ENCODE measurements around the gene SMARCA4. TPM values are rescaled to one million over a fixed set of nuclear protein-coding genes. Genes with fewer than 3 reads are reported as not detected.
A peak's percentile ranks its signal among the peaks of the same experiment; 100 is the strongest.
"Not testable (repeated sequence)": the region's sequence is repeated elsewhere in the genome, so short reads cannot be mapped to it uniquely, and the experiment has no call there.

SMARCA4 gene
- total RNA-seq, 1 experiment from 2014 or later, result 261 TPM

DNA sequence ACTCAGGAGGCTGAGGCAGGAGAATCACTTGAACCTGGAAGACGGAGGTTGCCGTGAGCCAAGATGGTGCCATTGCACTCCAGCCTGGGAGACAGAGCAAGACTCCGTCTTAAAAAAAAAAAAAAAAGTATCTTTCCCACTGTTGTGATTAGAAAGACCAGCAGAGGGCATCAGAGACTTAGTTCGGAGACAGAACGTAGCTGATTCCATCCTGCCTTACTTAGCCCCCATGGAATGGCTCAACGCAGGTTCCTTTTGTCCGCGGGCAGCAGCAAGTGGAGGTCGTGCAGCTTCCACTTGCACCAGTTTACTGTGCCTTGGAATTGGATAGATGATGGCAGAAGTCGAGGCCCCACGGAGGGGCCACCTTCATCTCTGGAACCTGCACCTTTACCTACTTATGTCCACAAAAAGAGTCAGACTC, 24.2 kb upstream of the SMARCA4 start:
- H4K5ac ChIP-seq (ENCODE audit: insufficient read length, low read depth, low read length), result no peak overlapping the region
- H3T11ph ChIP-seq (ENCODE audit: low read length), result no peak overlapping the region
- no peak overlapping the region for H3K4ac ChIP-seq (ENCODE audit: low read depth, low read length)
- no peak overlapping the region for H3K27ac ChIP-seq (ENCODE audit: insufficient read length, low read depth, low read length)
- H3K4me1 Mint-ChIP-seq, result peaks cover 6 to 7% of the 10 kb centered on the region in 2 experiments; a peak in 2 of 4 replicates
- no peak overlapping the region for H3K23ac ChIP-seq (ENCODE audit: insufficient read length, low read depth, low read length)
- H3K79me2 ChIP-seq (ENCODE audit: insufficient read depth, low read length), result no peaks in the 10 kb centered on the region
- no peaks in the 10 kb centered on the region; the same call in 1 of the 2 replicates for H3K4me1 ChIP-seq (ENCODE audit: insufficient read depth, low read length)
- H3K9me3 Mint-ChIP-seq, result no peaks in the 10 kb centered on the region
- no peak overlapping the region for H2AFZ ChIP-seq (ENCODE audit: low read length)
- no CpG with 5 or more reads among the region's 11 CpGs for WGBS (ENCODE audit: extremely low coverage, insufficient read length, low lambda C conversion rate)
- H3K56ac ChIP-seq (ENCODE audit: insufficient read length, low read depth, low read length), result no peak overlapping the region
- H3K18ac ChIP-seq (ENCODE audit: insufficient read length, low read depth, low read length), result no peak overlapping the region
- H4K8ac ChIP-seq (replicated peaks; ENCODE audit: insufficient read length, low read depth, low read length), result no peak overlapping the region
- no peak overlapping the region for H2BK20ac ChIP-seq (ENCODE audit: low read depth, low read length, poor library complexity, severe bottlenecking)
- H4K91ac ChIP-seq (ENCODE audit: insufficient read length, low read depth, low read length), result no peak overlapping the region
- H3K27me3 Mint-ChIP-seq (ENCODE audit: low read depth), result no peaks in the 10 kb centered on the region
- H3K9ac ChIP-seq (ENCODE audit: extremely low read depth, insufficient read length, low read length), result no peak overlapping the region
- H2BK5ac ChIP-seq (ENCODE audit: insufficient read length, low read length), result no peak overlapping the region
- H4K20me1 ChIP-seq (ENCODE audit: control insufficient read depth, insufficient read depth, insufficient read length), result no peaks in the 10 kb centered on the region
- H2BK12ac ChIP-seq (ENCODE audit: insufficient read length, low read depth, low read length), result no peak overlapping the region
- TF ChIP-seq CTCF (conservative IDR thresholded peaks at IDR 0.05), result peak; percentile 75
- H3K14ac ChIP-seq (ENCODE audit: insufficient read depth, low read length), result no peak overlapping the region
- no peaks in the 10 kb centered on the region for H3K9me3 ChIP-seq (ENCODE audit: control insufficient read depth, low read depth, low read length)
- peak overlapping the region in 2 of 3 experiments; percentile 73 to 84; a peak in 4 of 7 replicates for H3K27ac Mint-ChIP-seq
- H3K4me2 ChIP-seq (ENCODE audit: insufficient read depth, insufficient read length, low read length), result no peak overlapping the region
- peak overlapping the region in 1 of 2 experiments; percentile 35; a peak in 1 of 5 replicates for H3K4me3 Mint-ChIP-seq
- no peaks in the 10 kb centered on the region for H3K23me2 ChIP-seq (ENCODE audit: insufficient read length, low read depth, low read length, poor library complexity, severe bottlenecking)
- H2BK120ac ChIP-seq (ENCODE audit: low read depth, low read length, poor library complexity, severe bottlenecking), result no peak overlapping the region
- no peaks in the 10 kb centered on the region for H3K27me3 ChIP-seq (ENCODE audit: insufficient read depth, low read length)
- DNase-seq, result peak; percentile 78
- no peak overlapping the region for H2BK15ac ChIP-seq (ENCODE audit: low read depth, low read length)
- no peaks in the 10 kb centered on the region for H3K79me1 ChIP-seq (ENCODE audit: insufficient read depth, low read depth, low read length, poor library complexity, severe bottlenecking)
- H3K36me3 Mint-ChIP-seq (ENCODE audit: insufficient read depth in 1 of 3, low read depth in 3 of 3), result peaks cover 0 to 4% (median 4%) of the 10 kb centered on the region in 3 experiments; a peak in 3 of 7 replicates
- H2AK5ac ChIP-seq (ENCODE audit: insufficient read length, low read length), result no peak overlapping the region

DNA sequence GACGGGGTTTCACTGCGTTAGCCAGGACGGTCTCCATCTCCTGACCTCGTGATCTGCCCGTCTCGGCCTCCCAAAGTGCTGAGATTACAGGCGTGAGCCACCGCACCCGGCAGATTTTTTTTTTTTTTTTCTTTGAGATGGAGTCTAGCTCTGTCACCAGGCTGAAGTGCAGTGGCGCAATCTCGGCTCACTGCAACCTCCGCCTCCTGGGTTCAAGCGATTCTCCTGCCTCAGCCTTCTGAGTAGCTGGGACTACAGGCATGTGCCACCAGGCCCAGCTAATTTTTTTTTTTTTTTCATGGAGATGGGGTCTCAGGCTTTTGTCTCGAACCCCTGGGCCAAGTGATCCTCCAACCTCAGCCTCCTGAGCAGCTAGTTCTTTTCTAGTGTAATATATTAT, 19.2 kb upstream of the SMARCA4 start:
- not testable (repeated sequence) for H3K79me2 ChIP-seq (ENCODE audit: insufficient read depth, low read length); H4K8ac ChIP-seq (replicated peaks; ENCODE audit: insufficient read length, low read depth, low read length); H2AK5ac ChIP-seq (ENCODE audit: insufficient read length, low read length); H2BK20ac ChIP-seq (ENCODE audit: low read depth, low read length, poor library complexity, severe bottlenecking); H2BK120ac ChIP-seq (ENCODE audit: low read depth, low read length, poor library complexity, severe bottlenecking); H4K5ac ChIP-seq (ENCODE audit: insufficient read length, low read depth, low read length); H2BK5ac ChIP-seq (ENCODE audit: insufficient read length, low read length); H3K9ac ChIP-seq (ENCODE audit: extremely low read depth, insufficient read length, low read length); H4K20me1 ChIP-seq (ENCODE audit: control insufficient read depth, insufficient read depth, insufficient read length); H3K79me1 ChIP-seq (ENCODE audit: insufficient read depth, low read depth, low read length, poor library complexity, severe bottlenecking); H3K9me3 ChIP-seq (ENCODE audit: control insufficient read depth, low read depth, low read length); H3K18ac ChIP-seq (ENCODE audit: insufficient read length, low read depth, low read length); H3K23me2 ChIP-seq (ENCODE audit: insufficient read length, low read depth, low read length, poor library complexity, severe bottlenecking); H2BK12ac ChIP-seq (ENCODE audit: insufficient read length, low read depth, low read length); H3K27me3 Mint-ChIP-seq (ENCODE audit: low read depth); H2BK15ac ChIP-seq (ENCODE audit: low read depth, low read length); H3K4me2 ChIP-seq (ENCODE audit: insufficient read depth, insufficient read length, low read length); H3K27ac ChIP-seq (ENCODE audit: insufficient read length, low read depth, low read length); H3K27me3 ChIP-seq (ENCODE audit: insufficient read depth, low read length); H3T11ph ChIP-seq (ENCODE audit: low read length); H3K23ac ChIP-seq (ENCODE audit: insufficient read length, low read depth, low read length); H3K36me3 Mint-ChIP-seq (ENCODE audit: insufficient read depth in 1 of 3, low read depth in 3 of 3); H3K4ac ChIP-seq (ENCODE audit: low read depth, low read length); H3K9me3 Mint-ChIP-seq; H4K91ac ChIP-seq (ENCODE audit: insufficient read length, low read depth, low read length); H2AFZ ChIP-seq (ENCODE audit: low read length); H3K4me1 ChIP-seq (ENCODE audit: insufficient read depth, low read length); H3K27ac Mint-ChIP-seq; H3K14ac ChIP-seq (ENCODE audit: insufficient read depth, low read length); H3K4me3 Mint-ChIP-seq; H3K56ac ChIP-seq (ENCODE audit: insufficient read length, low read depth, low read length); DNase-seq
- peaks cover 9 to 11% of the 10 kb centered on the region in 2 experiments; a peak in 3 of 4 replicates for H3K4me1 Mint-ChIP-seq
- WGBS (ENCODE audit: extremely low coverage, insufficient read length, low lambda C conversion rate), result no CpG with 5 or more reads among the region's 14 CpGs
